GM19324 (cell line): ENCODE results near the gene CCDC93.

Experiments
- ATAC-seq: cut with Tn5 transposase; IDR thresholded peaks from one replicate; pipeline ENCODE4 v1.9.1; 2021; ENCODE audit warnings: mild to moderate bottlenecking, moderate library complexity; ENCODE audit not compliant: unreplicated experiment, low FRiP score

The CCDC93 gene

DNA sequence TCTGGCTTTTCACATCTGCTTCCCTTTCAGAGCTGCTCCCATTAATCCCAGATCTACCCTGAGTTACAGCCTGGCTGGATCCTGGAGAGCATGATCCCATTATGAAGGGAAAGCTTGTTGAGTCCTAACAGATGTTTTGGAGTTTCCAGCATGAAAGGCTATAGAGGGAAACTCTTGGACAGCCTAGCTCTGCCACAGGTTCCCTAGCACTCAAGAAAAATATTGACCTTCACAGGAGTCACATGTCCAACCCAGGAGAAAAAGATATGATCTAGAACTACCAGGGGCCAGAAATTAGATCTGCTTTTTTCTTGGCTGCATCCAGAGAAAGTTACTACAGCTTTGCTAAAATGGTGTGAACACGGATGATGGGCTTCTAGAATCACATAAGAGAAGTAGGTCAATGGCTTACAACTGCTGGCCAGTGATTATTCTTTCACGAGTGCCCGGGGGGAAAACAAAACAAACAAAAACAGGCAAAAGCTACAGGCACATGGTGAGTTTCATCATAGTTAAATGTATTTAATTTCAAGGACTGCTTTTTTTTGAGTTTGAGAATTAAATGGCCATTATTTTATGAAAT lies 15.9 kb downstream of the CCDC93 start:
- no peak for ATAC-seq

DNA sequence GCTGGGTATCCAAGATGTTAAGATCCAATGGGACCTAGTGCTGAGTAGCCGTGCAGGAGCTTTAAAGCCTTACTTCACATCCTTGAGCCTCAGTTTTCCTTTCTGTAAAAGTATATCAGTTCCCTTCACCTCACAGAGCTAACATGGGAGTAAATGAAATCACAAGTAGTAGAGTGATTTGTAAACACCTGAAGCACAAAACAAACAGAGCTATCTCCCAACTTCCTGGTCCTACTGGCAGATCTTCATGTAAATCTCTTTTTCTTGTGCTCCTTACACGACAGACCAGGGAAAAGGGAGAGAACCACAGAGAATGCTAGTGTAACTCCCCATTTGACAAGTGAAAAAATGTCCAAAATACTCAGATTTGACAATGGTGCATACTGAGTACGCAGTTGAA lies 17.3 kb downstream of the CCDC93 start:
- ATAC-seq: no peak

- no peak for ATAC-seq
These were observed 19.1 kb downstream of the CCDC93 start for GRCh38 chr2:117994729-117995128.

DNA sequence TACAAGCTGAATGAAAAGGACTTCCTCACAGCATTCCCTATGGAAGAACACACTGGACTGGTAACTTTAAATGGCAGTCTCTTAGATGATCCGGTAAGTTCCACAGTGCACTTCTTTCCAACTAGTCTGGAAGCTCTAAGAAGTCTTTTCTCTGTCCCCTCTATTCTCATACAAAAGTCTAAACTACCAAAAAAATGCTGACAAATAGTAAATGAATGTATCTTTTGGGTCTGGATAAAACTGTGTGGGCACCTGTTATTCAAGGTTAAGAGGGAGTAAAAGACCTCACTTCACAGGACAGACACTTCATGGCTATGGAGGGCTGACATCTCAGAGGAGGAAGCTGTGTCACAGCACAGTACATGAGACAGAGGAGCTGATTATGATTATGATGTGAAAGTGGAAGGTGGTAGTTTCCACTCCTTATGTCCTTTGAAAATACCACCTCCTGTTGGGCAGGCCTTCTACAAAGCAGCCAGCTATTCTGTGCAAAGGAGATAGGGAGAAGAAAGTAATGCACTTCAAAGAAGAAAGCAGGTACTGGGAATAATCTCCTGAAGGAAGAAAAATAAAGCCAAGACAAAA lies 23.9 kb downstream of the CCDC93 start:
- ATAC-seq: no peak

DNA sequence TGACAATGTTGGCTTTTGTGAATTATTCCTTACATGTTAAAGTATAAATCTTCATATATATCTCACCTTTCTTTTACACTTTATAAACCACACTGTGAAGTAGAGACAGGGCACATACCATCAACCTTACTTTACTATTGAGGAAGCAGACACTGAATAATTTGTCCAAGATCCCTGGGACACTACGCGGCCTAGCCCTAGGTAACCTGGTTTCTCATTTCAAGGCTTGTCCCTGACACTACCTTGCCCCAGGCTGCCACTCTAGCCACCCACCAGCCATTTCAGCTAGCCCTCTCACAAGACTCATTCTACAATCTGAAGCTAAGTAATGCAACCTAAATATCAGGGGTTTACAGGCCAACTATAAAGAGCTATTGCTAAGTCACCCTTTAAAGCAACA lies 26.7 kb downstream of the CCDC93 start:
- ATAC-seq: no peak

- ATAC-seq: no peak
These were observed 28.8 kb downstream of the CCDC93 start for GRCh38 chr2:117985092-117985491.

- ATAC-seq: no peak
These were observed 29.7 kb downstream of the CCDC93 start for GRCh38 chr2:117984208-117984607.

GRCh38 chr2:117983040-117983439 lies 30.8 kb downstream of the CCDC93 start:
- no peak for ATAC-seq

DNA sequence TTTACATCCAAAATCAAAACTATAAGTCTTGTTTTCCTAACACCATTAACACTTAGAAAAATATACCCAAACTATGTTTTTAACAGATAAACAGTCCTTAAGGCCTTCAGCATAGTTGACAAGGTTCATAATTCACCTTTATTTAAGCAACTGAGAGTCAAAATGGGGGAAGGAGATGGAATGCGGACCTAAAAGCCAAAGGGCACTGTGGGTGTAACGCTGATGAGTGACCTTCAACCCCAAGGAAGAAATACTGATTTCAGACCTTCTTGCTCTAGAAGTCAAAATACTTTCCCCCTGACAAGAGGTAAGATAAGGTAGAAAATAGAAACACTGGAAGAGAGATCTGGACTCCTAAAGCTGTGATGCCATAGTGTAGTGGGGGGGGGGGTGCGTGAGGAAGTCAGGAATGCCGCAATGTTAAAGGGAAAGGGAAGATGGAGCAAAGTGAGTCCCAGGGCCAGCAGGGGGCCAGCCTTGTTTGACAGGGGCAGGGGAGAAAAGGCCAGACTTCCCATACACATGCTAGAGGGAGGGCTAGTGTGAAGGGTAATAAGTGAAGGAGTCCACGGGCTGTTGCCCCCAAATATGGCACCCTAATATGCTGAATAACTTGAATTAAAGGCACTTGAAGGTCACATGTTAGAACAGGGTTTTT lies 31.4 kb downstream of the CCDC93 start:
- ATAC-seq: no peak

- no peak for ATAC-seq
These were observed 32.1 kb downstream of the CCDC93 start for GRCh38 chr2:117981810-117982209.

GRCh38 chr2:117980783-117981676 lies 32.8 kb downstream of the CCDC93 start:
- ATAC-seq: no peak

GRCh38 chr2:117979911-117980701 lies 33.8 kb downstream of the CCDC93 start:
- ATAC-seq: no peak

DNA sequence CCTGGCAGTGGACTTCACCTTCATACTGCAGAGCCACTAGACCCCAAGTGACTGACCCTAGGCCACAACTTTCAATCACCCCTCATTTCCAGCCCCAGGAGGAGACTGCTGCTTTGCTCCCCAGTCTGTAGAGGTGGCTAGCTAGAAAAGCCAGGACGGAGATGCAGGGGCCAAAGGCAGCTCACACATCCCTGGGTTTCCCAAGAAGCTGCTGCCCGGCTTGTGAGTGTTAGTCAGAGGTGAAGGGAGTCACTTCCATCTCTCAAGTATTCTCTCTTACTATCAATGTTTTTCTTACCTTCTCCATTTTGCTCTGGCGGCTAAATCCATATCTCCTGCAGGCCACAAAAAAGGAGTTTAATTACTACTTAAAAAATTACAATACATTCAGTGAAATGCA lies 36.2 kb downstream of the CCDC93 start:
- ATAC-seq: no peak

DNA sequence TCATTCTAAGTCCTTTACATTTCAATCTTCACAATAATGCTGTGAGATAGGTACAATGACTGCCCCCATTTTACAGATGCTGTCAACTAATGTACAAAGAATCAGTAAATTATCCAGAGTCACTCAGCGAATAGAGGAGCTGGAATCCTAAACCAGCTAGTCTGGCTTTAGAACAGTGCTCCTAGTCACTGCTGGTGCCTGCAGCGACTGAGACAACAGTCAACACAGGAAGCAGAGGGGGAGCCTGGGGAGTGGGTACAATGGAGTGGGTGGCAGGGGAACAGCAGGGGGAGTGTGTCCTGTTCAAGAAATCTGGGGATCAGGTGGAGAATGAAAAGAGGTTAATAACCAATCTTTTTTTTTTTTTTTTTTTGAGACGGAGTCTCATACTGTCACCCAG lies 37.3 kb downstream of the CCDC93 start:
- ATAC-seq: no peak

GRCh38 chr2:117973498-117974082 lies 40.3 kb downstream of the CCDC93 start:
- ATAC-seq: no peak

DNA sequence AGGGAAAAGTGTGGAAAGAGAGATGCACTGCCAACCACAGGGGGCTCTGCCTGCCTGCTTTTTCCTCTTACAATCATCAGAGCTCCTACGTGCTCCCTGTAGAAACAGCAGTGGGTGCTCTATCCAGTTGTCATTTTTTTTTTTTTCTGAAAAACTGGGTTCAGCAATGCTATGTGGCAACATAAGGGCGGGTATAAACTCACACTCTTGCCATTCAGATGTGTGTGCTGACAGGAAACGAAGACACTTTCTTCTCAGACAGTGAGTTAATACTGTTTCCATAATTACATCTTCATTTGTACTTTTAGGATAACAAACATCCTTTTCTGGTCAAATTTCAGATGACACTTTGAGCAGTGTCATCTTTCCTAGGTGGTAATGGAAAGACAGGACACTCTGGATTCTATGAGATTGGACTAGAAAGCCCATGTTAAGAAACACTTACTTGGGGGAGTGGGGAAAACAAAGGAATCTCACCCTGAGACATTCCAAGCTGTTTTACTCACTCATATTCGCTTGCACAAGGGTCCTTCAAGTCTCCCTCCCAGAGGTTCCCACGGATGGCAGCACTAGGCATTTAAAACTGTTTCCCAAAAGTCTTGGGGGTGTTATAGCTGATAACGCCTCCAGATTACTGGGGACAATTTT lies 41.3 kb downstream of the CCDC93 start:
- ATAC-seq: no peak

- ATAC-seq: no peak
These were observed 45.1 kb downstream of the CCDC93 start for GRCh38 chr2:117968722-117969121.

DNA sequence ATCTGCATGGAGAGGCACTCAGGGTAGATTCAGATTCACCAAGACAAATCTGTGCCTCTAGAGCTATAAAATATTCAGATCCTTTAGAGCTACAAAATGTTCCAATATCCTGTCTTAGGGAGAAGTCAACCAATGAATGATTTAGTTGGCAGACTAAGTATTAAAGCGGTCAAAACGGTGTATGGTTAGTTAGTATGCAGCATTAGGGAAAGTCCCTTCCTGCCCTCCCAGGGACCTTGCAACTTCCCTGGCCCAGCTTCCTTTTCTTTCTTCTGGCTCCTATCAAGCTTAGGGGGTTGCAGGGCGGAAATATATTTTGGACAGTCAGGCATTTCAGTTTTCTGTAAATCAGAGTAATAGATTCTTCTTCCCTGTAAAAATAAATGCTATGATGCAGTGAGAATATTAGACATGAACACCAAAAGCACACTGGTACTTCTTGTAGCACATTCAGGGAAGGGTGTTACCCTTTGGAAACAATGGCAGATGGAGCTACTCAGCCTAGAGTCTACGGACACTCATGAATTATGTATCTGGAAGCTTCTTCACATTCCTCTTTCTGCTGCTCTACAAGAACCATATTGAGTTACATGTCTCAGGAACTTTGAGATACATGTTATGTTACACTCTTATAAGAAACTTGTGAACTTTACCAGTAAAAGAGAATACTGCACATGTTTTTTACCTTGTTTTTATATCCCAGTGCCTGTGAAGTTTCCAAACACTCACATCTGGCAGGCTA lies 45.7 kb downstream of the CCDC93 start:
- ATAC-seq: no peak

DNA sequence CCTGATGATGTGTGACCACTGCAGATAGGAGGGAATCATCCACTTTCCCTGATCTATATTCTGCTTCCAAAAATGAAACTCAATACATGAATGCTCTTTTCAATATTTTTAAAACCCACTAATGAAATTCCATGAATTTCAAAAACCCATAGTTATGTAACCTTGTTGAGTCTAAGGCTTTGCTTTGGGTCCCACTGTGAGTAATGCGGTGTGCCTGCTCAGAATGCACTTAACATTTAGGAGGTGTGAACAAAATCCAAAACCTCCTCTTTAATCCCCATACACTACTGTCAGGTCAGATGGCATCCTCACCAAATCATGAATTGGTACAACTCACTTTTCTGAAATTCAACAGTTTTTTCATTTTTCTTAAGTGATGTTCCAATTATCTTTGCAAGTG lies 50.4 kb downstream of the CCDC93 start:
- no peak for ATAC-seq
